Measurements from ENCODE around the gene PHACTR1. TPM values are rescaled to one million over a fixed set of nuclear protein-coding genes. Genes with fewer than 3 reads are reported as not detected.

Gene PHACTR1
- total RNA-seq, 1 experiment from 2014 or later, result 0.05 TPM

DNA sequence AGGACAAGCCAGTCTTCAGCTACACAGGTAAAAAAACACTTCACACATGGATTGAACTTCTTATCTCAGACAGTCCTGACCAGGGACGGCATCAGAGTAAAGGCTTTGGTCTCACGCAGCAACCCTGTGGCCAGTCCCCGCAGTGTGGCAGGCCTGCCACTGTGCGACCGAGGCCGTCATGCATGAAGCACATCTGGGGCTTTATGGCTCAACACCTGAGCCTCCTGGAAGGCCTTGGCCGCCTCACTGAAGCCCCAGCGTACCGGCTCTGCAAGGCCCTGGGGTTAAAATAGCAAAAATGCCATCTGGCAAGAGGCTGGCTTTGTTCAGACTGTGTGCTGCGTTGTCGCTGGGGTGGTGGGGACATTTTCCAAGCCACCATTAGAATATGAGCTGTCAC is 579.0 kb downstream of the PHACTR1 start:
- intact Hi-C loops (cut with micrococcal nuclease; ENCODE audit: unreplicated experiment) (no loop called here), in situ Hi-C loops (cut with HindIII; ENCODE audit: low pct_unique_long_range_greater_than_20kb, low sequenced_read_pairs) (no loop called here)
- TF ChIP-seq TCF7L2 (IDR thresholded peaks at IDR 0.05; ENCODE audit: low read depth, low read length), result no peak
- TF ChIP-seq POLR2AphosphoS5 (IDR thresholded peaks at IDR 0.05; ENCODE audit: low read depth, low read length), result no peak
- no peak for TF ChIP-seq SIN3A (IDR thresholded peaks at IDR 0.05; ENCODE audit: borderline replicate concordance, insufficient read depth, low read depth, low read length)
- TF ChIP-seq CTCF (IDR thresholded peaks at IDR 0.05), result no peak
- TF ChIP-seq, protein P1, sequence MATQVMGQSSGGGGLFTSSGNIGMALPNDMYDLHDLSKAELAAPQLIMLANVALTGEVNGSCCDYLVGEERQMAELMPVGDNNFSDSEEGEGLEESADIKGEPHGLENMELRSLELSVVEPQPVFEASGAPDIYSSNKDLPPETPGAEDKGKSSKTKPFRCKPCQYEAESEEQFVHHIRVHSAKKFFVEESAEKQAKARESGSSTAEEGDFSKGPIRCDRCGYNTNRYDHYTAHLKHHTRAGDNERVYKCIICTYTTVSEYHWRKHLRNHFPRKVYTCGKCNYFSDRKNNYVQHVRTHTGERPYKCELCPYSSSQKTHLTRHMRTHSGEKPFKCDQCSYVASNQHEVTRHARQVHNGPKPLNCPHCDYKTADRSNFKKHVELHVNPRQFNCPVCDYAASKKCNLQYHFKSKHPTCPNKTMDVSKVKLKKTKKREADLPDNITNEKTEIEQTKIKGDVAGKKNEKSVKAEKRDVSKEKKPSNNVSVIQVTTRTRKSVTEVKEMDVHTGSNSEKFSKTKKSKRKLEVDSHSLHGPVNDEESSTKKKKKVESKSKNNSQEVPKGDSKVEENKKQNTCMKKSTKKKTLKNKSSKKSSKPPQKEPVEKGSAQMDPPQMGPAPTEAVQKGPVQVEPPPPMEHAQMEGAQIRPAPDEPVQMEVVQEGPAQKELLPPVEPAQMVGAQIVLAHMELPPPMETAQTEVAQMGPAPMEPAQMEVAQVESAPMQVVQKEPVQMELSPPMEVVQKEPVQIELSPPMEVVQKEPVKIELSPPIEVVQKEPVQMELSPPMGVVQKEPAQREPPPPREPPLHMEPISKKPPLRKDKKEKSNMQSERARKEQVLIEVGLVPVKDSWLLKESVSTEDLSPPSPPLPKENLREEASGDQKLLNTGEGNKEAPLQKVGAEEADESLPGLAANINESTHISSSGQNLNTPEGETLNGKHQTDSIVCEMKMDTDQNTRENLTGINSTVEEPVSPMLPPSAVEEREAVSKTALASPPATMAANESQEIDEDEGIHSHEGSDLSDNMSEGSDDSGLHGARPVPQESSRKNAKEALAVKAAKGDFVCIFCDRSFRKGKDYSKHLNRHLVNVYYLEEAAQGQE (IDR thresholded peaks at IDR 0.05; ENCODE audit: insufficient read depth in 1 of 2, low read depth in 2 of 2, low read length in 1 of 2), result no peak
- no peak for DNase-seq (ENCODE audit: low read depth, low spot score)
- no peaks in the 10 kb centered on the region for H3K4me1 ChIP-seq (ENCODE audit: control insufficient read depth, insufficient read depth, low read length)
- no peak overlapping the region for H3K27ac ChIP-seq (ENCODE audit: low read length)
- H3K9me3 ChIP-seq (ENCODE audit: control insufficient read depth, insufficient read depth, low read depth, low read length), result no peaks in the 10 kb centered on the region
- ChIA-PET CTCF (no interaction called here), POLR2A (no interaction called here)
- H3K4me3 ChIP-seq (ENCODE audit: low read depth in 2 of 2, low read length in 2 of 2), result no peak overlapping the region
- H3K27me3 ChIP-seq (ENCODE audit: control insufficient read depth, insufficient read depth, low read length), result no peaks in the 10 kb centered on the region
- no peaks in the 10 kb centered on the region for H3K36me3 ChIP-seq (ENCODE audit: control insufficient read depth, insufficient read depth, low read length)
- ATAC-seq, result no peak
- no TSS peak for BruUV-seq (replicated peaks)

DNA sequence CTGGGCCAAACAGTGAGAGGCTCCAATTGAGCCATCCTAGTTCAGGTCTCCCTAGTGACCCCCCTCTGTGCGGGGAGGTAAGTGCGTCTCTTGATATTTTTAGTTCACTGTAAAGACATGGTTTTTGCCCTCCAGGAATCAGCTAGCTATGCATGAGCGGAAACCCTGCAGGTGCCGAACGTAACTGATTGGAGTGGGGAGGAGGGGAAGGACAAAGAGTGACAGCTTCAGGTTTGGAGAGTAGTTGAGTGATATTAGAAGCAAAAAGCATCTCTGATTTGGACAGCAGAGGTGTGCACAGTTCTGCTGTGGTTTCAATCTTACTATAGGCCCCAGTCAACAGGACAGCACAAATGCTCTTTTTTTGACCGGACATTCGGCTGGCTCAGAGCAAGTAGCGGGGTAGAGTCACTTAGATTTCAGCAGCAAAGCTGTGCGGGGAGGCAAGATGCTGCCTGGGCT is 580.0 kb downstream of the PHACTR1 start:
- Histone ChIP-seq H3K27ac (ENCODE audit: low read length) (no peak overlapping the region), H3K9me3 (ENCODE audit: control insufficient read depth, insufficient read depth, low read depth, low read length) (no peaks in the 10 kb centered on the region), H3K4me3 (ENCODE audit: low read depth in 2 of 2, low read length in 2 of 2) (no peak overlapping the region), H3K36me3 (ENCODE audit: control insufficient read depth, insufficient read depth, low read length) (no peaks in the 10 kb centered on the region), H3K4me1 (ENCODE audit: control insufficient read depth, insufficient read depth, low read length) (no peaks in the 10 kb centered on the region), H3K27me3 (ENCODE audit: control insufficient read depth, insufficient read depth, low read length) (no peaks in the 10 kb centered on the region)
- CTCF ChIA-PET, result no interaction called here
- intact Hi-C loops (cut with micrococcal nuclease; ENCODE audit: unreplicated experiment), result no loop called here
- DNase-seq (ENCODE audit: low read depth, low spot score), result no peak
- no peak for ATAC-seq
- no TSS peak for BruUV-seq (replicated peaks)
- in situ Hi-C loops (cut with HindIII; ENCODE audit: low pct_unique_long_range_greater_than_20kb, low sequenced_read_pairs), result no loop called here
- POLR2A ChIA-PET, result interaction anchor here (0.5 kb wide), 1 partner anchor 367 kb away, joined by 5 read pairs; no protein-coding TSS in a partner anchor
- TF ChIP-seq POLR2AphosphoS5 (IDR thresholded peaks at IDR 0.05; ENCODE audit: low read depth, low read length) (no peak), CTCF (IDR thresholded peaks at IDR 0.05) (no peak), SIN3A (IDR thresholded peaks at IDR 0.05; ENCODE audit: borderline replicate concordance, insufficient read depth, low read depth, low read length) (no peak), TCF7L2 (IDR thresholded peaks at IDR 0.05; ENCODE audit: low read depth, low read length) (no peak)
- TF ChIP-seq, protein P1 (IDR thresholded peaks at IDR 0.05; ENCODE audit: insufficient read depth in 1 of 2, low read depth in 2 of 2, low read length in 1 of 2), result no peak
